SH-SY5Y (cell line): ENCODE data around the gene CEACAM5.

ENCODE experiments used
- GATA2 ChIP-seq: IDR thresholded peaks from 2 replicates; pipeline ENCODE4 v1.6.1; 2011; ENCODE audit warnings: mild to moderate bottlenecking, low read depth, low read length
- GATA3 ChIP-seq: IDR thresholded peaks from 2 replicates; pipeline ENCODE4 v1.6.1; 2011; ENCODE audit warnings: low read depth, mild to moderate bottlenecking, low read length, moderate library complexity

Gene CEACAM5

GRCh38 chr19:41707871-41708371 is 505 bp upstream of the CEACAM5 start:
- TF ChIP-seq GATA3 (no peak), GATA2 (no peak)

- TF ChIP-seq GATA3 (no peak), GATA2 (no peak)
Measured at GRCh38 chr19:41709951-41710645, 1.7 kb downstream of the CEACAM5 start.

GRCh38 chr19:41711376-41712261 is 3.2 kb downstream of the CEACAM5 start:
- TF ChIP-seq GATA3 (no peak), GATA2 (no peak)

GRCh38 chr19:41714598-41714997 is 6.2 kb downstream of the CEACAM5 start:
- TF ChIP-seq GATA3 (no peak), GATA2 (no peak)

GRCh38 chr19:41718761-41719160 is 10.3 kb downstream of the CEACAM5 start:
- TF ChIP-seq GATA3 (no peak), GATA2 (no peak)

GRCh38 chr19:41720103-41720502 is 11.7 kb downstream of the CEACAM5 start:
- TF ChIP-seq GATA2, result no peak
- TF ChIP-seq GATA3, result no peak

GRCh38 chr19:41726493-41726892 is 18.1 kb downstream of the CEACAM5 start:
- TF ChIP-seq GATA2 (no peak), GATA3 (no peak)

GRCh38 chr19:41734156-41734555 is 25.7 kb downstream of the CEACAM5 start:
- TF ChIP-seq GATA2, result no peak
- no peak for TF ChIP-seq GATA3

- TF ChIP-seq GATA2 (no peak), GATA3 (no peak)
Measured at GRCh38 chr19:41734585-41734984, 26.2 kb downstream of the CEACAM5 start.

- TF ChIP-seq GATA2 (no peak), GATA3 (no peak)
Measured at GRCh38 chr19:41735071-41735600, 26.7 kb downstream of the CEACAM5 start.

- TF ChIP-seq GATA3 (no peak), GATA2 (no peak)
Measured at GRCh38 chr19:41739361-41739760, 30.9 kb downstream of the CEACAM5 start.

GRCh38 chr19:41740415-41741243 is 32.2 kb downstream of the CEACAM5 start:
- TF ChIP-seq GATA3, result no peak
- no peak for TF ChIP-seq GATA2

GRCh38 chr19:41741244-41741554 is 32.8 kb downstream of the CEACAM5 start:
- TF ChIP-seq GATA2 (no peak), GATA3 (no peak)

GRCh38 chr19:41744850-41745249 is 36.4 kb downstream of the CEACAM5 start:
- no peak for TF ChIP-seq GATA2
- no peak for TF ChIP-seq GATA3

GRCh38 chr19:41745756-41746155 is 37.3 kb downstream of the CEACAM5 start:
- TF ChIP-seq GATA2 (no peak), GATA3 (no peak)
